KG1 (cell line): ENCODE results near the gene RPS15.

Experiments
- DNase-seq: peaks from one replicate; lab custom pipeline; 2025; lab: John Stamatoyannopoulos, UW

RPS15 gene

DNA sequence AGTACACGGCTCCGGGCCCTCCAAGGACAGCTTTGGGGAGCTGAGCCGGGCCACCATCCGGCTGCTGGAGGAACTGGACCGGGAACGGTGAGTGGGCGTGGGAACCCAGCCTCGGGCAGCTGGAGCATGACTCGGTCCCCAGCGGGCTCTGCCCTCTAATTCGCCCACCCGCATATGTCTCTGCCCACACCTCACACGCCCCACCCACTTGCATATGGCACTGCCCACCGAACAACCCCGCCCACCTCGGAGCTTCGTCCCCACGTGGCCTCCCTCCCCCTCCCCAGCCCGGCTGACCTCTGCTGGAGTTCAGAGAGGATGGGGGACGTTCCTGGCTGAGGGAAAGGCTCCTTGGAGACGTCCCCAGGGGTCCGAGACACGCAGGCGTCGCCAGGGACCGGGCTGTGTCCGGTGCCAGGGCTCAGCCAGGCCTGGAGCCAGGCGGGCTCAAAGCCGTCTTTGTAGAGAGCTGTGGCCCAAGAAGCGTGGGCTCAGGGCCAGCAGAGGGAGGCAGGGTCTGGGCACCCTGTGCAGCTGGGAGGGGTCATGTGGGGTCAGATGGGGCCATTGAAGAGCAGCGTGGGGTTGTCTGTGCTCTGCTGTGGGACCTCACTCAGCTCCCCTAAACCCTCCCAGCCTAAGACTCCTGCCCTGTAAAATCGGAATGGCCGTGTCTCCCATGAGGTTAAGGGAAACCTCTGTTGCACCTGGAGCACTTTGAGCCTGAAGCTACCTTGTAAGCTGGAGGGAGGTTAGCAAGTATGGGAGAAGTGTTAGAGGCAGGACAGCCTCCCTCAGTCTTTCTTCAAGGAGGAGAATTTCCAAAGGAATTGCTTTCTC lies 15.5 kb downstream of the RPS15 start:
- DNase-seq: no peak

DNA sequence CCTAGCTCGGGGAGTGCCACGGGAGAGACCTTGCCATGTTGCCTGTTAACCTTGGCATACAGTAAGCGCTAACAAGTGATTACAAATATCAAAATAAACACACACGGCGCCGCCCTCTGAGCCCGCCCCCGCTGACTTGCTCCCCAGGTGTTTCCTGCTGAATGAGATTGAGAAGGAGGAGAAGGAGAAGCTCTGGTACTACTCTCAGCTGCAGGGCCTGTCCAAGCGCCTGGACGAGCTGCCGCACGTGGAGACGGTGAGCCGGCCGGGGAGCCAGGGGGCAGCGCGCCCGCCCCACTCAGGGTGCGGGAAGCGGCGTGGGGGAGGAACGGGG lies 16.8 kb downstream of the RPS15 start:
- DNase-seq: no peak

DNA sequence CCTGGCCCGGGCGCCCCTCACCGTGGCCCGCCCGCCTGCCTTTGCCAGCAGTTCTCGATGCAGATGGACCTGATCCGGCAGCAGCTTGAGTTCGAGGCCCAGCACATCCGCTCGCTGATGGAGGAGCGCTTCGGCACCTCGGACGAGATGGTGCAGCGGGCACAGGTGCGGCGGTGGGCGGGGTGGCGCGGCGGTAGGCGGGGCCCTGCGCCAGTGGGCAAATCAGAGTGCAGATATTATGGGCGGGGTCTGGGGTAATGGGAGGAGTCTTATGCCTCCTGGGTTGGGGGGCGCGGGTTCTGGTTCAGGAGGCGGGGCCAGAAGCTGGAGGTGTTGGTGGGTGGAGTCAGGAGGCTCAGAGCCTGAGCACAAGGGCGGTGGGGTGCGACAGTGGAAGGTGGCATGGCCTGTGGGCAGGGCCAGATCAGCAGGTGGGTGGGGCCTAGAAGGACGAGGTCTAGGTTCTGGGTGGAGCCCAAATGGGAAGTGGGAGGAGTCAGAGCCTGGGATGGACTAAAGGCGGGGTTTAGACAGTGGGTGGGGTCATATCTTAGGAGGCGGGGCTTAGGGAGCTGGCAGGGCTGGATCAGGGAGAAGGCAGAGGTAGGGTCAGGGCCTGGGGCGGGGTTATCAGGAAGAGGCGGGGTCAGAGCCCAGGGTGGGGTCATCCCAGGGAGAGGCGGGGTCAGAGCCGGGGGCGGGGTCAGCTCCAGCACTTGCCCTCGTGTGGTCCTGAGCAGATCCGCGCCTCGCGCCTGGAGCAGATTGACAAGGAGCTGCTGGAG lies 17.3 kb downstream of the RPS15 start:
- no peak for DNase-seq

GRCh38 chr19:1456121-1456900 lies 18.1 kb downstream of the RPS15 start:
- no peak for DNase-seq

DNA sequence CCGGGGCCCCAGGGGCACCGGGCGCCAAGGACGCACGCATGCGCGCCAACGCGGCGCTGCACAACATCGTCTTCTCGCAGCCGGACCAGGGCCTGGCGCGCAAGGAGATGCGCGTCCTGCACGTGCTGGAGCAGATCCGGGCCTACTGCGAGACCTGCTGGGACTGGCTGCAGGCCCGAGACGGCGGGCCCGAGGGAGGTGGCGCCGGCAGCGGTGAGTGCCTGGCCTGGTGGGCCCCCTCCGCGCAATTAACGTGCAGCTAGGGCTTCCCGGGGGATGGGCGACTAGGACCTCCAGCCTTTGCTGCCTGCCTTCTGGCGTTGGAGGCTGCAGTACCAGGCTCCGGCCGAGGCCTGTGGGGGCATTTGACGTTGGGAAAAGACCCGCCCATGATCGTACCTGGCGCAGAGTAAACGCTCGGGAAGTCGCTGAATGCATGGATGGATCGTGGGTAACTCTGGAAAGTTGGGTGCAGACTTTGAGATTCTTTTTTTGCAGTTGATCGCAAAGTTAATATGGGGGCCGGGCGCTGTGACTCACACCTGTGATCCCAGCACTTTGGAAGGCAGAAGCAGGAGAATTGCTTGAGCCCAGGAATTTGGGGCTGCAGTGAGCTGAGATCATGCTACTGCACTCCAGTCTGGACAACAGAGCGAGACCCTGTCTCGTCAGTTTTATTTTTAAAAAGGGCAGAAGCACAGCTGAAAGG lies 19.0 kb downstream of the RPS15 start:
- no peak for DNase-seq

DNA sequence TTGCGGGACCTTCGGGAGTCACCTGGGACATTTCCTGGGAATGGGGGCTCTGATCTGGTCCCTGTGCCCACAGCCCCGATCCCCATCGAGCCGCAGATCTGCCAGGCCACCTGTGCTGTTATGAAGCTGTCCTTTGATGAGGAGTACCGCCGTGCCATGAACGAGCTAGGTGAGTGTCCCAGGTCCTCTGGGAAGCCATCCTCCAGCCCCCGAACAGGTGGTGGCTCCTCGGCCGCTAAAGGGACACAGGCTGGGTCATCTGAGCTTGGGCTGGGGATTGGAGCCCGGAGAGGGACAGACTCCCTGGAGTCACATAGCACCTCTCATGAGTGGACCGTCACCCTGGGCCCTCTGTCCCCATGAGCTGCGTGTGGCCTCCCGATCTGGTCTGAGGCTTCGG lies 19.7 kb downstream of the RPS15 start:
- DNase-seq: no peak

GRCh38 chr19:1459479-1459878 lies 21.3 kb downstream of the RPS15 start:
- DNase-seq: no peak

- no peak for DNase-seq
Measured at GRCh38 chr19:1460033-1460995, 22.1 kb downstream of the RPS15 start.

DNA sequence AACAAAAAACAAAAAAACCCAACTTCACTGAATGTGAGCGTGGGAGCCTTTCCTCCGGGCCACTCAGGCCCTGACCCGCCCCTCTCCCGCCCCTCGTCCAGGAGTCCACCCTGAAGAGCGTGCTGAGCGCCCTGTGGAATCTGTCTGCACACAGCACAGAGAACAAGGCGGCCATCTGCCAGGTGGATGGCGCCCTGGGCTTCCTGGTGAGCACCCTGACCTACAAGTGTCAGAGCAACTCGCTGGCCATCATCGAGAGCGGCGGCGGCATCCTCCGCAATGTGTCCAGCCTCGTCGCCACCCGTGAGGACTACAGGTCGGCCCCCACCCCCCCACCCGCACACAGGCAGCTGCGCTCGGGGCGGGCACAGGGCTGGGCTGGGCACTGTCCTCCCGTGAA lies 23.7 kb downstream of the RPS15 start:
- DNase-seq: no peak

DNA sequence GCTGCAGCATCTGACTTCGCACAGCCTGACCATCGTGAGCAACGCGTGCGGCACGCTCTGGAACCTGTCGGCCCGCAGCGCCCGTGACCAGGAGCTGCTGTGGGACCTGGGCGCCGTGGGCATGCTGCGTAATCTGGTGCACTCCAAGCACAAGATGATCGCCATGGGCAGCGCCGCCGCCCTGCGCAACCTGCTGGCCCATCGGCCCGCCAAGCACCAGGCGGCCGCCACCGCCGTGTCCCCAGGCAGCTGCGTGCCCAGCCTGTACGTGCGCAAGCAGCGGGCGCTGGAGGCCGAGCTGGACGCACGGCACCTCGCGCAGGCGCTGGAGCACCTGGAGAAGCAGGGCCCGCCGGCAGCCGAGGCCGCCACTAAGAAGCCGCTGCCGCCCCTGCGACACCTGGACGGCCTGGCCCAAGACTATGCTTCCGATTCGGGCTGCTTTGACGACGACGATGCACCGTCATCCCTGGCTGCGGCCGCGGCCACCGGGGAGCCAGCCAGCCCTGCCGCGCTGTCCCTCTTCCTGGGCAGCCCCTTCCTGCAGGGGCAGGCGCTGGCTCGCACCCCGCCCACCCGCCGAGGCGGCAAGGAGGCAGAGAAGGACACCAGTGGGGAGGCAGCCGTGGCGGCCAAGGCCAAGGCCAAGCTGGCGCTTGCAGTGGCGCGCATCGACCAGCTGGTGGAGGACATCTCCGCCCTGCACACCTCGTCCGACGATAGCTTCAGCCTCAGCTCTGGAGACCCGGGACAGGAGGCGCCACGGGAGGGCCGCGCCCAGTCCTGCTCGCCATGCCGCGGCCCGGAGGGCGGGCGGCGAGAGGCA lies 27.2 kb downstream of the RPS15 start:
- DNase-seq: no peak

- DNase-seq: no peak
Measured at GRCh38 chr19:1466018-1466460, 27.8 kb downstream of the RPS15 start.

GRCh38 chr19:1466461-1467214 lies 28.4 kb downstream of the RPS15 start:
- no peak for DNase-seq

DNA sequence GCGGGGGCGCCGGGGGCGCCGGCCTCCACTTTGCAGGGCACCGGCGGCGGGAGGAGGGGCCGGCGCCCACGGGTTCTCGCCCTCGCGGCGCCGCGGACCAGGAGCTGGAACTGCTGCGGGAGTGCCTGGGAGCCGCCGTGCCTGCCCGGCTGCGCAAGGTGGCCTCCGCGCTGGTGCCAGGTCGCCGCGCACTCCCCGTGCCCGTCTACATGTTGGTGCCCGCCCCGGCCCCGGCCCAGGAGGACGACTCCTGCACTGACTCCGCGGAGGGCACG lies 29.0 kb downstream of the RPS15 start:
- DNase-seq: no peak

- DNase-seq: no peak
Measured at GRCh38 chr19:1467490-1468273, 29.5 kb downstream of the RPS15 start.

GRCh38 chr19:1468274-1468820 lies 30.2 kb downstream of the RPS15 start:
- no peak for DNase-seq

GRCh38 chr19:1468821-1469254 lies 30.6 kb downstream of the RPS15 start:
- no peak for DNase-seq

DNA sequence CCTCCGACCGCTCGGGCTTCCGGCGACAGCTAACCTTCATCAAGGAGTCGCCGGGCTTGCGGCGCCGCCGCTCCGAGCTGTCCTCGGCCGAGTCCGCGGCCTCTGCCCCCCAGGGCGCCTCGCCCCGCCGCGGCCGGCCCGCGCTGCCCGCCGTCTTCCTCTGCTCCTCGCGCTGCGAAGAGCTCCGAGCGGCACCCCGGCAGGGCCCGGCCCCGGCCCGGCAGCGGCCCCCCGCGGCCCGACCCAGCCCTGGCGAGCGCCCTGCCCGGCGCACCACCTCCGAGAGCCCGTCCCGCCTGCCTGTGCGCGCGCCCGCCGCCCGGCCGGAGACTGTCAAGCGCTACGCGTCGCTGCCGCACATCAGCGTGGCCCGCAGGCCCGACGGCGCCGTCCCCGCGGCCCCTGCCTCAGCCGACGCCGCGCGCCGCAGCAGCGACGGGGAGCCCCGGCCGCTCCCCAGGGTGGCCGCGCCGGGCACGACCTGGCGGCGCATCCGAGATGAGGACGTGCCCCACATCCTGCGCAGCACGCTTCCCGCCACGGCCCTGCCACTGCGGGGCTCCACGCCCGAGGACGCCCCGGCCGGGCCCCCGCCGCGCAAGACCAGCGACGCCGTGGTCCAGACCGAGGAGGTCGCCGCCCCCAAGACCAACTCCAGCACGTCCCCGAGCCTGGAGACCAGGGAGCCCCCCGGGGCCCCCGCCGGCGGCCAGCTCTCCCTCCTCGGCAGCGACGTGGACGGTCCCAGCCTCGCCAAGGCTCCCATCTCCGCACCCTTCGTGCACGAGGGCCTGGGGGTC lies 31.3 kb downstream of the RPS15 start:
- no peak for DNase-seq

DNA sequence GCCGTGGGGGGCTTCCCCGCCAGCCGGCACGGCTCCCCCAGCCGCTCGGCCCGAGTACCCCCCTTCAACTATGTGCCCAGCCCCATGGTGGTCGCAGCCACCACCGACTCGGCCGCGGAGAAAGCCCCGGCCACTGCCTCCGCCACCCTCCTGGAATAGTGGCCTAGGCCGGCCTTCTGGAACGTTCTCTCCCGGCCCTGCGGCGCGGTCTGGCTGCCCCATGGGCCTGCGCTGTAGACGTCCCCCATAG lies 31.8 kb downstream of the RPS15 start:
- DNase-seq: no peak
